Gastrocnemius medialis (tissue), 4 donors: ENCODE results near the gene ADD3. TPM values are rescaled to one million over a fixed set of nuclear protein-coding genes. Genes with fewer than 3 reads are reported as not detected.

Experiments
- ATAC-seq, 2 donors: fragments of 150-250 bp; one replicate each; pipeline ENCODE4 v1.9.1; 2016
- DNase-seq, 2 donors: peaks; one replicate each; pipeline ENCODE4 v3.0.0-alpha.2; 2019
- H3K27ac ChIP-seq, 4 donors: fragments of 200-600 bp; sonication (generic); 1 replicate in 1 of 4; 2 replicates in 3 of 4; pipeline ENCODE4 v1.5.1; 2016 to 2018; ENCODE audit warnings: mild to moderate bottlenecking in 2 of 4, moderate library complexity in 1 of 4
- H3K27me3 ChIP-seq, 3 donors: fragments of 200-600 bp; sonication (generic) in 2 of 3; 1 replicate in 1 of 3; 2 replicates in 2 of 3; pipeline versions ENCODE4 v1.5.1 to v1.6.0; 2016 to 2019; ENCODE audit warnings: mild to moderate bottlenecking in 1 of 3, moderate library complexity in 1 of 3
- H3K36me3 ChIP-seq, 2 donors: fragments of 200-600 bp; sonication (generic) in 1 of 2; one replicate each; pipeline ENCODE4 v1.5.1; 2017 to 2018
- H3K4me1 ChIP-seq, 2 donors: fragments of 200-600 bp; sonication (generic) in 1 of 2; one replicate each; pipeline ENCODE4 v1.5.1; 2016 to 2017; ENCODE audit warnings: mild to moderate bottlenecking in 2 of 2
- H3K4me3 ChIP-seq, 4 donors: fragments of 200-600 bp; sonication (generic) in 3 of 4; 1 replicate in 1 of 4; 2 replicates in 3 of 4; pipeline ENCODE4 v1.5.1; 2016 to 2019; ENCODE audit warnings: mild to moderate bottlenecking in 2 of 4
- H3K9me3 ChIP-seq, 3 donors: fragments of 200-600 bp; sonication (generic) in 2 of 3; 1 replicate in 1 of 3; 2 replicates in 2 of 3; pipeline ENCODE4 v1.5.1; 2016 to 2019
- POLR2A ChIP-seq, 2 donors: fragments of 450-650 bp; IDR thresholded peaks; one replicate each; pipeline ENCODE4 v1.6.1; 2017; ENCODE audit warnings: antibody characterized with exemption in 2 of 2, mild to moderate bottlenecking in 2 of 2, moderate library complexity in 2 of 2
- in situ Hi-C, 4 donors: fragments of 200-750 bp; cut with MboI; loops; one replicate each; pipeline versions ENCODE4 v1.15.0 to v1.8.0; 2017; ENCODE audit warnings: low sequenced_read_pairs in 4 of 4
- intact Hi-C: fragments of 100-400 bp; cut with DNase I; formaldehyde crosslinking; loops from one replicate; pipeline ENCODE4 v1.15.1; 2023; ENCODE audit warnings: low total_unique reads
- total RNA-seq, 4 donors: library from RNA; depleted of rRNA; stranded (reverse); fragments of >200 nt; gene quantifications; one replicate each; pipeline versions ENCODE4 v1.1.0 to v1.2.3, GENCODE V29; 2016
- TF ChIP-seq, protein P1 (sequence below), 5 experiments: fragments of 450-650 bp in 3 of 5; fragments of 200-600 bp in 2 of 5; sonication (generic) in 2 of 5; IDR thresholded peaks in 4 of 5; conservative IDR thresholded peaks in 1 of 5; 1 replicate in 4 of 5; 2 replicates in 1 of 5; pipeline ENCODE4 v1.5.1; 2016 to 2019; ENCODE audit warnings: antibody characterized with exemption in 5 of 5, mild to moderate bottlenecking in 3 of 5, moderate library complexity in 3 of 5

Gene ADD3
- total RNA-seq, 4 donors from 2014 or later, result 16.0 to 31.3 (median 18.4) TPM

DNA sequence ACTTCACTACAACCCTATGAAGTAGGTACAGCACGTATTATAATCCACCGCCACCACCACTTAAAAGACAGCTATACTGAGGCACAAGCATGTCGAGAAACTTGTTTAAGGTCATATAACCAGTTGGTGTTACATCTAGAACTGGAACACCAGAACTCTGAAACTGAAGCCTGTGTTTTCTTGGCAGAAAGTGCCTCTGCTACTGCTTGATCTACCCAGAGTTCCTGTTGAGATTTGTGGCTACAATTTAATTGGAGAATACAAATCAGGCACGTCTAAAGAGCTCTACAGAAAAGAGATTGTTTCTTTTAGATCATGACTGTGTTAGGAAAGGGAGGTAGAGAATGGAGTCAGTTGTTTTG, 4.3 kb upstream of the ADD3 start:
- peaks cover 3 to 7% of the 10 kb centered on the region in 2 donors for H3K4me1 ChIP-seq
- no peak for ATAC-seq
- H3K9me3 ChIP-seq, result no peaks in the 10 kb centered on the region
- TF ChIP-seq POLR2A (IDR thresholded peaks at IDR 0.05), result no peak
- TF ChIP-seq, protein P1, sequence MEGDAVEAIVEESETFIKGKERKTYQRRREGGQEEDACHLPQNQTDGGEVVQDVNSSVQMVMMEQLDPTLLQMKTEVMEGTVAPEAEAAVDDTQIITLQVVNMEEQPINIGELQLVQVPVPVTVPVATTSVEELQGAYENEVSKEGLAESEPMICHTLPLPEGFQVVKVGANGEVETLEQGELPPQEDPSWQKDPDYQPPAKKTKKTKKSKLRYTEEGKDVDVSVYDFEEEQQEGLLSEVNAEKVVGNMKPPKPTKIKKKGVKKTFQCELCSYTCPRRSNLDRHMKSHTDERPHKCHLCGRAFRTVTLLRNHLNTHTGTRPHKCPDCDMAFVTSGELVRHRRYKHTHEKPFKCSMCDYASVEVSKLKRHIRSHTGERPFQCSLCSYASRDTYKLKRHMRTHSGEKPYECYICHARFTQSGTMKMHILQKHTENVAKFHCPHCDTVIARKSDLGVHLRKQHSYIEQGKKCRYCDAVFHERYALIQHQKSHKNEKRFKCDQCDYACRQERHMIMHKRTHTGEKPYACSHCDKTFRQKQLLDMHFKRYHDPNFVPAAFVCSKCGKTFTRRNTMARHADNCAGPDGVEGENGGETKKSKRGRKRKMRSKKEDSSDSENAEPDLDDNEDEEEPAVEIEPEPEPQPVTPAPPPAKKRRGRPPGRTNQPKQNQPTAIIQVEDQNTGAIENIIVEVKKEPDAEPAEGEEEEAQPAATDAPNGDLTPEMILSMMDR (IDR thresholded peaks at IDR 0.05 in 4 of 5, conservative IDR thresholded peaks at IDR 0.05 in 1 of 5), result no peak
- intact Hi-C loops (loop anchor here (10.0 kb wide), 2 partner anchors 271 to 301 kb away; partner anchors contain the start of gene SMNDC1), in situ Hi-C loops (loop anchor here in 1 of 4 donors (25.0 kb wide), 1 partner anchor 116 kb away; no protein-coding TSS in a partner anchor)
- H3K4me3 ChIP-seq, result no peak overlapping the region
- DNase-seq, result no peak
- H3K36me3 ChIP-seq, result no peaks in the 10 kb centered on the region
- H3K27ac ChIP-seq, result peak overlapping the region in 1 of 4 donors; percentile 26
- no peaks in the 10 kb centered on the region for H3K27me3 ChIP-seq

DNA sequence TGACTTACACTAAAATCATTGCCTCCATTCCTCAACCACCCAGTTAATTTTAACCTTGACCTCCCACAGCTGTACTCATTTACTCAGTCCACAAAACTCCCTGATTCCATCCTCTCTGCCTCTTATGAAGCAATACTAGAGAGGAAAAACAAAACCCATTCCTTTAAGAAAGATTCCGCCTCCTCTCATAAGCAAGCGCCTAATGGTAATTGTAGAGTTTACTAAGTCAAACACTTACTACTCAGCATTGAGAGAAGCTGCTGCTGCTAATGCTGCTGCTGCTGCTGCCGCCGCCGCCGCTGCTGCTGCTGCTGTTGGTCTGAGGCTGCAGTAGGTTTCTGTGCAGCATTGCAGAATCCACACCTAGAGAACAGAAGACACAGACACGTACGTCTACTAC, 2.1 kb upstream of the ADD3 start:
- Histone ChIP-seq H3K9me3 (no peaks in the 10 kb centered on the region), H3K27ac (peak overlapping the region; percentile 82 to 89 (median 86)), H3K4me1 (peaks cover 11 to 19% of the 10 kb centered on the region in 2 donors), H3K36me3 (no peaks in the 10 kb centered on the region), H3K4me3 (peak overlapping the region; percentile 24 to 97 (median 62)), H3K27me3 (no peaks in the 10 kb centered on the region)
- in situ Hi-C loops, result loop anchor here in 1 of 4 donors (25.0 kb wide), 1 partner anchor 118 kb away; no protein-coding TSS in a partner anchor
- DNase-seq (peak in 1 of 2 donors; percentile 18), ATAC-seq (peak; percentile 6 to 17)
- TF ChIP-seq, protein P1 (IDR thresholded peaks at IDR 0.05 in 4 of 5, conservative IDR thresholded peaks at IDR 0.05 in 1 of 5), result no peak
- peak in 1 of 2 donors; percentile 33 for TF ChIP-seq POLR2A (IDR thresholded peaks at IDR 0.05)
- intact Hi-C loops, result loop anchor here (2.0 to 10.0 kb wide), 6 partner anchors 72 to 299 kb away; partner anchors contain the start of genes SMNDC1 and XPNPEP1

GRCh38 chr10:110006358-110007160, 1.2 kb upstream of the ADD3 start:
- Histone ChIP-seq H3K4me1 (peaks cover 11 to 19% of the 10 kb centered on the region in 2 donors), H3K4me3 (peak overlapping the region; percentile 89 to 98 (median 94)), H3K27me3 (no peaks in the 10 kb centered on the region), H3K36me3 (no peaks in the 10 kb centered on the region), H3K27ac (peak overlapping the region; percentile 82 to 89 (median 86)), H3K9me3 (no peaks in the 10 kb centered on the region)
- DNase-seq (peak; percentile 17 to 51), ATAC-seq (peak in 1 of 2 donors; percentile 25)
- intact Hi-C loops (loop anchor here (2.0 to 10.0 kb wide), 6 partner anchors 71 to 298 kb away; partner anchors contain the start of genes SMNDC1 and XPNPEP1), in situ Hi-C loops (loop anchor here in 1 of 4 donors (25.0 kb wide), 1 partner anchor 119 kb away; no protein-coding TSS in a partner anchor)
- TF ChIP-seq POLR2A (IDR thresholded peaks at IDR 0.05), result no peak
- TF ChIP-seq, protein P1 (IDR thresholded peaks at IDR 0.05 in 4 of 5, conservative IDR thresholded peaks at IDR 0.05 in 1 of 5), result no peak

GRCh38 chr10:110007161-110007700, 553 bp upstream of the ADD3 start:
- peak; percentile 3 to 24 for DNase-seq
- intact Hi-C loops (loop anchor here (2.0 to 10.0 kb wide), 6 partner anchors 70 to 298 kb away; partner anchors contain the start of genes SMNDC1 and XPNPEP1), in situ Hi-C loops (loop anchor here in 1 of 4 donors (25.0 kb wide), 1 partner anchor 120 kb away; no protein-coding TSS in a partner anchor)
- Histone ChIP-seq H3K4me3 (peak overlapping the region; percentile 89 to 98 (median 94)), H3K27ac (peak overlapping the region; percentile 82 to 89 (median 86)), H3K27me3 (no peaks in the 10 kb centered on the region), H3K9me3 (no peaks in the 10 kb centered on the region), H3K36me3 (no peaks in the 10 kb centered on the region), H3K4me1 (peaks cover 11 to 19% of the 10 kb centered on the region in 2 donors)
- TF ChIP-seq, protein P1 (IDR thresholded peaks at IDR 0.05 in 4 of 5, conservative IDR thresholded peaks at IDR 0.05 in 1 of 5), result no peak
- no peak for TF ChIP-seq POLR2A (IDR thresholded peaks at IDR 0.05)
- peak; percentile 48 to 55 for ATAC-seq
